LHCN-M2 (cell line): ENCODE results near the gene SPECC1. TPM values are rescaled to one million over a fixed set of nuclear protein-coding genes. Genes with fewer than 3 reads are reported as not detected.
"Not testable (repeated sequence)": the region's sequence is repeated elsewhere in the genome, so short reads cannot be mapped to it uniquely, and the experiment has no call there.

ENCODE experiments used
- DNase-seq: peaks from one replicate; pipeline ENCODE4 v3.0.0-alpha.2; 2012; ENCODE audit warnings: low read depth
- total RNA-seq: library from RNA; depleted of rRNA; stranded (reverse); fragments of >200 nt; gene quantifications from 2 replicates; pipeline ENCODE4 v1.2.3, GENCODE V29; 2014

SPECC1 gene
- total RNA-seq, 1 experiment from 2014 or later: 19.9 TPM

GRCh38 chr17:20123209-20123608 lies 114.0 kb downstream of the SPECC1 start:
- DNase-seq: no peak

DNA sequence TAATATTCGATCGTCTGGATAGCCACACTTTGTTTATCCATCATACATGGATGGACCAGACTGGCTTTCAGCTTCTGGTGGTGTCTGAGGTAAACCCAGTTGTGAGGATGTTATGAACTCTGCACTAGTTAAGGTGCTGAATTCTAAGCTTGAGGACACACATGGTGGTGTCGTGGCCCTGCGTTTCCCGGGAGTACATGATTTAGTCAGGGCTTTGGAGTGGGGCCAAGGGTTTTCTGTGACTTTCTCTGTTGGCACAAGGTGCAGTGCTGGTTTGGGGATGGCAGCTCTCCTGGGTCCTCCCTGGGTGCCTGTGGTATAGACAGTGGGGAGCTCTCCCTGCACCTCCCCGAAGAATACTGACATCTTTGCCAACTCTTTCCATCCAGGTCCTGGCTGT lies 116.6 kb downstream of the SPECC1 start:
- DNase-seq: no peak

DNA sequence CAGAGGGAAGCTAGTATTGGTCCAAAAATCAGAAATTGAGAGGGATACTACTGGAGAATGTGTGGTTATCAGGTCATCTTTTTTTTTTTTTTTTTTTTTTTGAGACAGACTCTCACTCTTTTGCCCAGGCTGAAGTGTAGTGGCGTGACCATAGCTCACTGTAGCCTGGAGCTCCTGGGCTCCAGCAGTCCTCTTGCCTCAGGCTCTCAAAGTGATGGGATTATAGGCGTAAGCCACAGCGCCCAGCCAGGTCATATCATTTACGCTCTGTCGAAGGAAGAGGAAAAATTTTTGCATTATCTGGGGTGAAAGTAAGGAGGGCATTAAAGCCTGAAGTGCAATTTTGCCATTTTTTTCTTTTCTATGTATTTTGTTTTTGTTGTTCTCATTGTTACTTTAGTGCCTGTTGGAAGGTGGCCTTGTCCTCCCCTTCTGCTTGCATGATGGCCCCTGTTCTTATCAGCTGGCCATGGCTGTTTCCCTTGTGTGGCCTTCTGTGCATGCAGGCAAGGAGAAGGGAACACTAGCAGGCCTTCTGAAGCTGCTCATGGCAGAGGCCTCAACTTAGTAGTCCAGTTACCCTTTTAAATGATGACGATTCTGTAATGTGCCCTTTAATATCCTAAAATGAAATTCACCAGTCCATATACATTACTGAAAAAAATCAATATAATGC lies 118.3 kb downstream of the SPECC1 start:
- DNase-seq: no peak

DNA sequence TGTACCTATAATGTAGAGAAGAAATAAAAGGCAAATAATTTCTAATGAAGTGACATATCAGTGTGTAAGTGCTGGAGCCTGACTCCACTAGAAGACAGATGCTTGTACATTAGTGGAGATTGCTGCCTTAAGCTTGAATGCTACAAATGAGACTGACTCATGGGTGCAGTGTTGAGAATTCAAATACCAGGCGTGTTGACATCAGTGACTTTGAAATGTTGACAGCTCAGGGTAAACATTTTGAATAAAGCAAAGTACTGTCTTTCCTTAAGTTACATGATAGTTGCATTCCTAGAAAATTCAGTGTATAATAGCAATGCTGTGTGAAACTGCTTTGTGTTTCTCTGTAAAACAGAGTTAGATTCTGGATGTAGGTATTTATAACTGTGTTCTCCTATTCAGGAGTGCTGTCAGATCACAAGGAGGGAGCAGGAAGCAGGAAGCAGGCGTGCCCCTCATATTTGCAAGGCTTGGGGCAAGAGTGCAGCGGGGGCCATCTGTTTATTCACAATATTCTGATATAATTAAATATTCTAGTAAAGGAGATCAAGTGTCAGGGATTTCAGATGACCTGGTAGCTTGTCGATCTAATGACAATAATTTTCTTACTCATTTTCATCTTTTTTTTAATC lies 119.0 kb downstream of the SPECC1 start:
- peak; percentile 9 for DNase-seq

- DNase-seq: no peak
These were observed 124.4 kb downstream of the SPECC1 start for GRCh38 chr17:20133517-20133916.

DNA sequence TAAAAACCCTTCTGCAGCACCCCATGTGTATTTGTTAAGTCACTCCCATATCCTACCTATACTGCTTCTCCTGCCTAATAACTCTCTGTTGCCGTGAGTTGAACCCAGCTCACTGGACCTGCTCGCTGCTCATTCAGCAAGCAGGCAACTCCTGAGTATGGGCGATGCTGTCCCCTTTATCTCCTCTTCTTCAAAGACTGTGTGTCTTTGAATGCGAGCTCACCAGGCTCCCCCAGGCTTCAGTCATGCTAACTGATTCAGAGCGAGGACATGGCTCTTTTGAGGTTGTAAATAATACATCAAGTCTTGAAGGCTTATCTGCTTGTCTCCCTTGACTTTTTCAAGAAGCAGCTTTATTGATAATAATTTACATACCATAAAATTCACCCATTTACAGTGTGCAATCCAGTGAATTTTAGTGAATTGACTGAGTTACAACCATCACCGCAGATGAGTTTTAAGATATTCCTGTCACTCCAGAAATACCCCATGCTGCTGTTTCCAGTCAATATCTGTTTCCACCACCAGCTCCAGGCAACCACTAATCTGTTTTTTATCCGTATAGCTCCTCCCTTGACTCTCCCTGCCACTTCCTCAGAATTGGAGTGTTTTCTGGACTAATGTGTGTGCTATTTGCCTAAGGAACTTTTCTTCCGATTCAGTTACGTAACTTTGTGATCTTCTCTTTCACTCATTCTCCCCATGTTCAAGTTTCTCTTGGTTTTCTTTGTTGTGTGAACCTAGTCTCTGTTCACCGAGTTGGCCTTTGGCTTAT lies 132.2 kb downstream of the SPECC1 start:
- no peak for DNase-seq

DNA sequence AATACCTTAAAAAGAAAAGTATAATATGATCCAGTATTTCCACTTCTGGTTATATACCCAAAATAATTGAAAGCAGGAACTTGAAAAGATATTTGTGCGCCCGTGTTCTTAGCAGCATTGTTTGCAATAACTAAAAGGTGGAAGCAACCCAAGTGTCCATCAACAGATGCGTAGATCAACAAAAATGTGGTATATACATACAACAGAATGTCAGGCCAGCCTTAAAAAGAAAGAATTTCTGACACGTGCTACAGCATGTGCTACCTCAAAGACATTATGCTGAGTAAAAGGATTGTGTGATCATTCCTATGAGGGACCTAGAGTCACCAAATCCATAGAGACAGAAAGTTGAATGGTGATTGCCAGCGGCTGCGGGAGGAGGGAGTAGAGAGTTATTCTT lies 133.1 kb downstream of the SPECC1 start:
- no peak for DNase-seq

DNA sequence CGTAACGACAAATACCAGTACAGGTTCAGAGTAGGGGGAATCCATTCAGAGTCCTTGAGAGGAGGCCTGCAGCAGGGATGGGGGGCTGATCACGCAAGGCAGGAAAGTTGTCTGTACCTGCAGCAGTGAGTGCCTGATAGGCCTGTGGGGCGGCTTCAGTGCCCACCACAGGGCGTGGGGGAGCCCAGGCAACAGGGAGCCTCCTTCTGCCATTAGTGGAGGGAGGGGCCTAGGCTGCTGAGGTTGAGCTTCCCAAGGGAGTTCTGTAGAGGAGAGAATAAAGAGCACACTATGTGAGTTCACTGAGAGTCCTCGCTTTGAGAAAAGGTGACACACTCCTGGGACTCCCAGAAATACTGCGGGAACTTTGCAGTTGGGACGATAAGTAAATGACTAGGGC lies 134.6 kb downstream of the SPECC1 start:
- no peak for DNase-seq

DNA sequence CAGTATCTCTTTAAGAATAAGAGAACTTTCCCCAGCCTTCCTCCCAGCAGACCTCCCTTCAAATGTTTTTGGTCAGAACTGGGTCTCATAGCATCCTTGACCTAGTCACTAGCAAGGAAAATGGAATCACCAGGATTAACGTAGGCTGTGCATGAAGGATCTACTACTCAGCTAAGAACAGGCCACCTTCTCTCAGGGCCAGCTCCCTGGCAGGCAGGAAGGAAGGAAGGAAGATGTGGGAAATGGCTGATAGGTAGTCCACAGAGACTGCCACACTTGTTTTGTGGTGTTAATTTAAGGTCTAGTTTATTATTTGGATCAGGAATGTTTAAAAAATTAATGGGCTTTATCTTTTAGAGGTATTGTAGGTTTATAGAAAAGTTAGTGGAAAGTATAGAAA lies 136.4 kb downstream of the SPECC1 start:
- no peak for DNase-seq

GRCh38 chr17:20149251-20149650 lies 140.1 kb downstream of the SPECC1 start:
- DNase-seq: no peak

- DNase-seq: no peak
These were observed 142.0 kb downstream of the SPECC1 start for GRCh38 chr17:20151174-20151573.

GRCh38 chr17:20153231-20153630 lies 144.1 kb downstream of the SPECC1 start:
- DNase-seq: no peak

- no peak for DNase-seq
These were observed 145.3 kb downstream of the SPECC1 start for GRCh38 chr17:20154286-20155000.

GRCh38 chr17:20155258-20156195 lies 146.4 kb downstream of the SPECC1 start:
- DNase-seq: peak; percentile 87

GRCh38 chr17:20156196-20157000 lies 147.2 kb downstream of the SPECC1 start:
- DNase-seq: peak; percentile 19

DNA sequence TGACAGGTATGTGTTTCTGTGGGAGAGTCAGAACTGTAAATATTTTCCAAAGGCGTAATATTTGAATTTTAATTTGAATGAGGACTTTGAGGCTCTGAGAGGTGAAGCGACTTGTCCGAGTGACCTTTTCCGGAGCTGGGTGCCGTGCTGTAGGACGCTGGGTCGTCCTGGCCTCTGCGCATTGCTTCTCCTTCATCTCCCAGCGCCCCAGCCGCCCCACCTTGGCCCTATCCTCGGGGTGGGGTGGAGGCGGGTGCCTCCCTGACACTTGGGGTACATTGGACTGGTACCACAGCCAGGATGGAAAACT lies 147.8 kb downstream of the SPECC1 start:
- DNase-seq: no peak

- DNase-seq: no peak
These were observed 149.4 kb downstream of the SPECC1 start for GRCh38 chr17:20158580-20158979.

- peak; percentile 61 for DNase-seq
These were observed 150.4 kb downstream of the SPECC1 start for GRCh38 chr17:20159406-20160069.

DNA sequence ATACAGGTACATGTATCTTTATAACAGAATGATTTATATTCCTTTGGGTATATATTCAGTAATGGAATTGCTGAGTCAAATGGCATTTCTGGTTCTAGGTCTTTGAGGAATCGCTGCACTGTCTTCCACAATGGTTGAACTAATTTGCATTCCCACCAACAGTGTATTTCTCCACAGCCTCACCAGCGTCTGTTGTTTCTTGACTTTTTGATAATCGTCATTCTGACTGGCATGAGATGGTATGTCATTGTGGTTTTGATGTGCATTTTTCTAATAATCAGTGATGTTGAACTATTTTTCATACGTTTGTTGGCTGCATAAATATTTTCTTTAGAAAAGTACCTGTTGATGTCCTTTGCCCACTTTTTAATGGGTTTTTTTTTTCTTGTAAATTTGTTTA lies 156.4 kb downstream of the SPECC1 start:
- not testable (repeated sequence) for DNase-seq

DNA sequence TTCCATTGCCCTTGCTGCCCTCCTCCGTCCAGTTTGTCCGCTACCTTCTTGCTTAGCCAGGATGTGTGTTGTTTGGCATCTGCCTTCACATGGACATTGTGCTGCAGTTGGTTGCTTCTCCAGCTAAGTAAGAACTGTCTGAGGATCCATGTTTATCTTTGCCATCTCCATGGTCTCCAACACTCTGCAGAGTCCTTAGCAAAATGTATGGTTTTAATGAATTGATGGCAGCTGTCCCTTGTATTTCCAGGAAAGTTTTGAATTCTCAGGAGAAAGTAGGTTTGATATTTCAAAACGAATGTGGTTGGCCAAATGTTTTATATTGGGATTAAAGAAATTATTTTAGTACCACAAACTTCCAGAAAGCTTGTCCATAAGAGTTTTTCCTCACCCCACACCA lies 160.9 kb downstream of the SPECC1 start:
- no peak for DNase-seq
